PC-3 (cell line): ENCODE measurements around the gene NAGK.

Experiments
- EZH2phosphoT487 ChIP-seq: fragments of 300-600 bp; sonication (generic); IDR thresholded peaks from 2 replicates; pipeline ENCODE4 v1.6.1; 2018; ENCODE audit warnings: mild to moderate bottlenecking, antibody characterized with exemption, low read length, borderline replicate concordance
- TF ChIP-seq, protein P1 (sequence below): fragments of 300-600 bp; sonication (generic); conservative IDR thresholded peaks from 2 replicates; pipeline ENCODE4 v1.5.1; 2017; ENCODE audit warnings: antibody characterized with exemption, low read depth, mild to moderate bottlenecking, low read length

- TF ChIP-seq, protein P1, sequence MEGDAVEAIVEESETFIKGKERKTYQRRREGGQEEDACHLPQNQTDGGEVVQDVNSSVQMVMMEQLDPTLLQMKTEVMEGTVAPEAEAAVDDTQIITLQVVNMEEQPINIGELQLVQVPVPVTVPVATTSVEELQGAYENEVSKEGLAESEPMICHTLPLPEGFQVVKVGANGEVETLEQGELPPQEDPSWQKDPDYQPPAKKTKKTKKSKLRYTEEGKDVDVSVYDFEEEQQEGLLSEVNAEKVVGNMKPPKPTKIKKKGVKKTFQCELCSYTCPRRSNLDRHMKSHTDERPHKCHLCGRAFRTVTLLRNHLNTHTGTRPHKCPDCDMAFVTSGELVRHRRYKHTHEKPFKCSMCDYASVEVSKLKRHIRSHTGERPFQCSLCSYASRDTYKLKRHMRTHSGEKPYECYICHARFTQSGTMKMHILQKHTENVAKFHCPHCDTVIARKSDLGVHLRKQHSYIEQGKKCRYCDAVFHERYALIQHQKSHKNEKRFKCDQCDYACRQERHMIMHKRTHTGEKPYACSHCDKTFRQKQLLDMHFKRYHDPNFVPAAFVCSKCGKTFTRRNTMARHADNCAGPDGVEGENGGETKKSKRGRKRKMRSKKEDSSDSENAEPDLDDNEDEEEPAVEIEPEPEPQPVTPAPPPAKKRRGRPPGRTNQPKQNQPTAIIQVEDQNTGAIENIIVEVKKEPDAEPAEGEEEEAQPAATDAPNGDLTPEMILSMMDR: no peak
- TF ChIP-seq EZH2phosphoT487: no peak
Measured at GRCh38 chr2:71060871-71061270, 7.6 kb upstream of the NAGK start.
